ENCODE data around the gene TGFBR3.

Gene TGFBR3

GRCh38 chr1:91781371-91781825 lies 104.6 kb downstream of the TGFBR3 start:
- H3K4me1 ChIP-seq (ENCODE audit: low read length) = no peaks in the 10 kb centered on the region
- no peak overlapping the region for H3K4me2 ChIP-seq (ENCODE audit: low read length)
- TF ChIP-seq EZH2phosphoT487 (IDR thresholded peaks at IDR 0.05; ENCODE audit: low read depth) (no peak), CTCF (IDR thresholded peaks at IDR 0.05; ENCODE audit: low read depth, low read length) (no peak)
- H3K36me3 ChIP-seq (replicated peaks; ENCODE audit: low read depth, low read length) = no peaks in the 10 kb centered on the region
- H3K9ac ChIP-seq (ENCODE audit: low read length) = no peak overlapping the region
- H2AFZ ChIP-seq (ENCODE audit: low read depth, low read length) = no peak overlapping the region
- H3K4me3 ChIP-seq (ENCODE audit: low read length) = no peak overlapping the region
- no peak overlapping the region for H3K27ac ChIP-seq (ENCODE audit: low read length)
- H3K9me3 ChIP-seq (ENCODE audit: insufficient read depth, low read length) = no peaks in the 10 kb centered on the region
- no peaks in the 10 kb centered on the region for H4K20me1 ChIP-seq (ENCODE audit: insufficient read depth, low read length)
- H3K27me3 ChIP-seq (ENCODE audit: low read depth, low read length) = no peaks in the 10 kb centered on the region
- no peaks in the 10 kb centered on the region for H3K79me2 ChIP-seq (ENCODE audit: low read length)

GRCh38 chr1:91779548-91780021 lies 106.4 kb downstream of the TGFBR3 start:
- Histone ChIP-seq H2AFZ (ENCODE audit: low read depth, low read length) (no peak overlapping the region), H3K9ac (ENCODE audit: low read length) (no peak overlapping the region), H3K4me2 (ENCODE audit: low read length) (no peak overlapping the region), H3K27ac (ENCODE audit: low read length) (no peak overlapping the region), H3K27me3 (ENCODE audit: low read depth, low read length) (no peaks in the 10 kb centered on the region), H3K36me3 (replicated peaks; ENCODE audit: low read depth, low read length) (no peaks in the 10 kb centered on the region), H4K20me1 (ENCODE audit: insufficient read depth, low read length) (no peaks in the 10 kb centered on the region), H3K79me2 (ENCODE audit: low read length) (no peaks in the 10 kb centered on the region), H3K9me3 (ENCODE audit: insufficient read depth, low read length) (no peaks in the 10 kb centered on the region), H3K4me3 (ENCODE audit: low read length) (no peak overlapping the region), H3K4me1 (ENCODE audit: low read length) (no peaks in the 10 kb centered on the region)
- no peak for TF ChIP-seq CTCF (IDR thresholded peaks at IDR 0.05; ENCODE audit: low read depth, low read length)
- no peak for TF ChIP-seq EZH2phosphoT487 (IDR thresholded peaks at IDR 0.05; ENCODE audit: low read depth)

- Histone ChIP-seq H2AFZ (ENCODE audit: low read depth, low read length) (no peak overlapping the region), H4K20me1 (ENCODE audit: insufficient read depth, low read length) (no peaks in the 10 kb centered on the region), H3K9me3 (ENCODE audit: insufficient read depth, low read length) (no peaks in the 10 kb centered on the region), H3K4me3 (ENCODE audit: low read length) (no peak overlapping the region), H3K79me2 (ENCODE audit: low read length) (no peaks in the 10 kb centered on the region), H3K36me3 (replicated peaks; ENCODE audit: low read depth, low read length) (no peaks in the 10 kb centered on the region), H3K4me2 (ENCODE audit: low read length) (no peak overlapping the region), H3K27ac (ENCODE audit: low read length) (no peak overlapping the region), H3K27me3 (ENCODE audit: low read depth, low read length) (no peaks in the 10 kb centered on the region), H3K9ac (ENCODE audit: low read length) (no peak overlapping the region), H3K4me1 (ENCODE audit: low read length) (no peaks in the 10 kb centered on the region)
- TF ChIP-seq EZH2phosphoT487 (IDR thresholded peaks at IDR 0.05; ENCODE audit: low read depth) = no peak
- TF ChIP-seq CTCF (IDR thresholded peaks at IDR 0.05; ENCODE audit: low read depth, low read length) = no peak
Observed at GRCh38 chr1:91778964-91779363, 107.0 kb downstream of the TGFBR3 start.

- no peaks in the 10 kb centered on the region for H3K9me3 ChIP-seq (ENCODE audit: insufficient read depth, low read length)
- H3K79me2 ChIP-seq (ENCODE audit: low read length) = no peaks in the 10 kb centered on the region
- no peak overlapping the region for H3K4me2 ChIP-seq (ENCODE audit: low read length)
- no peak overlapping the region for H3K27ac ChIP-seq (ENCODE audit: low read length)
- no peaks in the 10 kb centered on the region for H3K36me3 ChIP-seq (replicated peaks; ENCODE audit: low read depth, low read length)
- no peak overlapping the region for H2AFZ ChIP-seq (ENCODE audit: low read depth, low read length)
- H4K20me1 ChIP-seq (ENCODE audit: insufficient read depth, low read length) = no peaks in the 10 kb centered on the region
- TF ChIP-seq EZH2phosphoT487 (IDR thresholded peaks at IDR 0.05; ENCODE audit: low read depth) (no peak), CTCF (IDR thresholded peaks at IDR 0.05; ENCODE audit: low read depth, low read length) (no peak)
- H3K4me3 ChIP-seq (ENCODE audit: low read length) = no peak overlapping the region
- H3K9ac ChIP-seq (ENCODE audit: low read length) = no peak overlapping the region
- no peaks in the 10 kb centered on the region for H3K27me3 ChIP-seq (ENCODE audit: low read depth, low read length)
- H3K4me1 ChIP-seq (ENCODE audit: low read length) = no peaks in the 10 kb centered on the region
Observed at GRCh38 chr1:91777630-91778300, 108.2 kb downstream of the TGFBR3 start.

All from OCI-LY3 (cell line).